Measurements from ENCODE around the gene TPT1. TPM values are rescaled to one million over a fixed set of nuclear protein-coding genes. Genes with fewer than 3 reads are reported as not detected.

Gene TPT1
- total RNA-seq, 1 experiment from 2014 or later, result 1,963 TPM

- TF ChIP-seq CTCF (conservative IDR thresholded peaks at IDR 0.05; ENCODE audit: low read depth, low read length) (no peak), EZH2 (IDR thresholded peaks at IDR 0.05; ENCODE audit: borderline replicate concordance, low read depth, low read length, poor library complexity, severe bottlenecking) (no peak)
- Histone ChIP-seq H3K27ac (ENCODE audit: low read depth, low read length, poor library complexity, severe bottlenecking) (no peak overlapping the region), H3K9me3 (ENCODE audit: low read depth, low read length, poor library complexity, severe bottlenecking) (no peaks in the 10 kb centered on the region), H3K36me3 (ENCODE audit: insufficient read depth, low read length, poor library complexity, severe bottlenecking) (no peaks in the 10 kb centered on the region), H3K4me3 (ENCODE audit: low read depth, low read length, poor library complexity, severe bottlenecking) (no peak overlapping the region), H3K27me3 (replicated peaks; ENCODE audit: insufficient read depth, low read depth, low read length, poor library complexity) (no peaks in the 10 kb centered on the region), H3K4me1 (ENCODE audit: insufficient read depth, low read length, poor library complexity, severe bottlenecking) (no peaks in the 10 kb centered on the region)
- intact Hi-C loops (cut with micrococcal nuclease; ENCODE audit: unreplicated experiment), result no loop called here
- POLR2A ChIA-PET (ENCODE audit: low non-redundant PET), result no interaction called here
- DNase-seq (ENCODE audit: low spot score), result no peak
- CTCF ChIA-PET, result no interaction called here
- BruUV-seq (replicated peaks), result no TSS peak
These were observed 44.7 kb downstream of the TPT1 start for GRCh38 chr13:45296259-45296658.

- Histone ChIP-seq H3K9me3 (ENCODE audit: low read depth, low read length, poor library complexity, severe bottlenecking) (no peaks in the 10 kb centered on the region), H3K36me3 (ENCODE audit: insufficient read depth, low read length, poor library complexity, severe bottlenecking) (no peaks in the 10 kb centered on the region), H3K4me3 (ENCODE audit: low read depth, low read length, poor library complexity, severe bottlenecking) (no peak overlapping the region), H3K27ac (ENCODE audit: low read depth, low read length, poor library complexity, severe bottlenecking) (no peak overlapping the region), H3K4me1 (ENCODE audit: insufficient read depth, low read length, poor library complexity, severe bottlenecking) (no peaks in the 10 kb centered on the region), H3K27me3 (replicated peaks; ENCODE audit: insufficient read depth, low read depth, low read length, poor library complexity) (no peaks in the 10 kb centered on the region)
- DNase-seq (ENCODE audit: low spot score), result no peak
- no peak for TF ChIP-seq CTCF (conservative IDR thresholded peaks at IDR 0.05; ENCODE audit: low read depth, low read length)
- no peak for TF ChIP-seq EZH2 (IDR thresholded peaks at IDR 0.05; ENCODE audit: borderline replicate concordance, low read depth, low read length, poor library complexity, severe bottlenecking)
- POLR2A ChIA-PET (ENCODE audit: low non-redundant PET), result no interaction called here
- CTCF ChIA-PET, result no interaction called here
- intact Hi-C loops (cut with micrococcal nuclease; ENCODE audit: unreplicated experiment), result no loop called here
- no TSS peak for BruUV-seq (replicated peaks)
These were observed 45.4 kb downstream of the TPT1 start for GRCh38 chr13:45295536-45295935.

- no TSS peak for BruUV-seq (replicated peaks)
- DNase-seq (ENCODE audit: low spot score), result no peak
These were observed 48.8 kb downstream of the TPT1 start for GRCh38 chr13:45292176-45292575.

More at GRCh38 chr13:45292176-45292575, 48.8 kb downstream of the TPT1 start:
- H3K36me3 ChIP-seq (ENCODE audit: insufficient read depth, low read length, poor library complexity, severe bottlenecking), result no peaks in the 10 kb centered on the region
- intact Hi-C loops (cut with micrococcal nuclease; ENCODE audit: unreplicated experiment), result no loop called here
- no peaks in the 10 kb centered on the region for H3K9me3 ChIP-seq (ENCODE audit: low read depth, low read length, poor library complexity, severe bottlenecking)
- POLR2A ChIA-PET (ENCODE audit: low non-redundant PET), result no interaction called here
- no peaks in the 10 kb centered on the region for H3K4me1 ChIP-seq (ENCODE audit: insufficient read depth, low read length, poor library complexity, severe bottlenecking)
- CTCF ChIA-PET, result interaction anchor here (0.6 kb wide), 1 partner anchor 789 kb away, joined by 4 read pairs; no protein-coding TSS in a partner anchor
- no peak overlapping the region for H3K27ac ChIP-seq (ENCODE audit: low read depth, low read length, poor library complexity, severe bottlenecking)
- TF ChIP-seq EZH2 (IDR thresholded peaks at IDR 0.05; ENCODE audit: borderline replicate concordance, low read depth, low read length, poor library complexity, severe bottlenecking), result no peak
- no peak for TF ChIP-seq CTCF (conservative IDR thresholded peaks at IDR 0.05; ENCODE audit: low read depth, low read length)
- H3K27me3 ChIP-seq (replicated peaks; ENCODE audit: insufficient read depth, low read depth, low read length, poor library complexity), result no peaks in the 10 kb centered on the region
- H3K4me3 ChIP-seq (ENCODE audit: low read depth, low read length, poor library complexity, severe bottlenecking), result no peak overlapping the region
